Uterine smooth muscle cell (primary cell): ENCODE measurements around the gene MBP. TPM values are rescaled to one million over a fixed set of nuclear protein-coding genes. Genes with fewer than 3 reads are reported as not detected.

ENCODE experiments used
- total RNA-seq: library from RNA; depleted of rRNA; stranded (reverse); fragments of >200 nt; gene quantifications from 2 replicates; pipeline ENCODE4 v1.2.3, GENCODE V29; 2014

The MBP gene
- 4.0 and 6.0 TPM in 2 replicates for total RNA-seq

GRCh38 chr18:77132369-77133050 is at the start of gene MBP:
Gene MBP (minus strand): TSS chr18:77132783. CDS start chr18:77105261, 27,522 bp downstream.

Other genes with a start within 250 kb of the MBP start
- under 0.01 TPM in 1 of 2 replicates, not detected in the other for gene GALR1, start 117.1 kb upstream of the MBP start, total RNA-seq